Glutamatergic neuron (in vitro differentiated cells): ENCODE measurements around the gene RAD51B. TPM values are rescaled to one million over a fixed set of nuclear protein-coding genes. Genes with fewer than 3 reads are reported as not detected.
A peak's percentile ranks its signal among the peaks of the same experiment; 100 is the strongest.

Experiments
- DNase-seq: peaks from one replicate; pipeline ENCODE4 v3.0.0; 2022
- H3K27ac Mint-ChIP-seq: one replicate; pipeline ENCODE4 v1.8.0; 2020; ENCODE audit warnings: mild to moderate bottlenecking, mixed read lengths, inconsistent platforms; ENCODE audit not compliant: unreplicated experiment
- H3K27me3 Mint-ChIP-seq: one replicate; pipeline ENCODE4 v1.8.0; 2020; ENCODE audit warnings: mild to moderate bottlenecking, moderate library complexity, mixed read lengths, inconsistent platforms; ENCODE audit not compliant: unreplicated experiment
- H3K36me3 Mint-ChIP-seq: one replicate; pipeline ENCODE4 v1.8.0; 2020; ENCODE audit warnings: mild to moderate bottlenecking, mixed read lengths, inconsistent platforms; ENCODE audit not compliant: unreplicated experiment
- H3K4me1 Mint-ChIP-seq: one replicate; pipeline ENCODE4 v1.8.0; 2020; ENCODE audit warnings: mild to moderate bottlenecking, low read depth, mixed read lengths, inconsistent platforms; ENCODE audit not compliant: unreplicated experiment
- H3K4me3 Mint-ChIP-seq: one replicate; pipeline ENCODE4 v1.8.0; 2020; ENCODE audit warnings: mild to moderate bottlenecking, mixed read lengths, inconsistent platforms; ENCODE audit not compliant: unreplicated experiment
- H3K9me3 Mint-ChIP-seq: one replicate; pipeline ENCODE4 v1.8.0; 2020; ENCODE audit warnings: mild to moderate bottlenecking, moderate library complexity, mixed read lengths, inconsistent platforms; ENCODE audit not compliant: unreplicated experiment
- CTCF ChIP-seq: fragments of 200-600 bp; sonication (generic); IDR thresholded peaks from one replicate; pipeline ENCODE4 v1.5.0; 2021; ENCODE audit not compliant: partially characterized antibody, unreplicated experiment
- total RNA-seq: library from RNA; stranded (reverse); fragmentation: NEBNext Ultra II Directional; extraction: Animal tissue kit (Norgen Biotek cat#: 25700); gene quantifications from one replicate; pipeline ENCODE4 v1.2.1, GENCODE V29; 2021; ENCODE audit not compliant: unreplicated experiment

Gene RAD51B
- total RNA-seq, 1 donor from 2014 or later = 9.7 TPM

GRCh38 chr14:68384881-68385280, 565.3 kb downstream of the RAD51B start:
- H3K27ac Mint-ChIP-seq = peak overlapping the region; percentile 50
- H3K36me3 Mint-ChIP-seq = no peaks in the 10 kb centered on the region
- peak overlapping the region; percentile 55 for H3K4me3 Mint-ChIP-seq
- H3K9me3 Mint-ChIP-seq = no peaks in the 10 kb centered on the region
- TF ChIP-seq CTCF = no peak
- H3K4me1 Mint-ChIP-seq = peaks cover 39% of the 10 kb centered on the region
- H3K27me3 Mint-ChIP-seq = no peaks in the 10 kb centered on the region
- DNase-seq = peak; percentile 57

GRCh38 chr14:68386446-68386845, 566.9 kb downstream of the RAD51B start:
- no peaks in the 10 kb centered on the region for H3K36me3 Mint-ChIP-seq
- no peaks in the 10 kb centered on the region for H3K27me3 Mint-ChIP-seq
- no peaks in the 10 kb centered on the region for H3K9me3 Mint-ChIP-seq
- no peak overlapping the region for H3K4me3 Mint-ChIP-seq
- H3K27ac Mint-ChIP-seq = no peak overlapping the region
- peaks cover 37% of the 10 kb centered on the region for H3K4me1 Mint-ChIP-seq
- no peak for TF ChIP-seq CTCF
- no peak for DNase-seq

- DNase-seq = no peak
- Mint-ChIP-seq H3K4me3 (no peak overlapping the region), H3K36me3 (no peaks in the 10 kb centered on the region), H3K9me3 (no peaks in the 10 kb centered on the region), H3K27me3 (no peaks in the 10 kb centered on the region), H3K4me1 (peaks cover 32% of the 10 kb centered on the region), H3K27ac (no peak overlapping the region)
- TF ChIP-seq CTCF = no peak
Observed at GRCh38 chr14:68386950-68387779, 567.6 kb downstream of the RAD51B start.

- DNase-seq = no peak
- H3K4me1 Mint-ChIP-seq = peaks cover 36% of the 10 kb centered on the region
- TF ChIP-seq CTCF = no peak
- H3K27ac Mint-ChIP-seq = no peak overlapping the region
- H3K36me3 Mint-ChIP-seq = no peaks in the 10 kb centered on the region
- H3K9me3 Mint-ChIP-seq = peaks cover 2% of the 10 kb centered on the region
- H3K27me3 Mint-ChIP-seq = no peaks in the 10 kb centered on the region
- no peak overlapping the region for H3K4me3 Mint-ChIP-seq
Observed at GRCh38 chr14:68389943-68390342, 570.4 kb downstream of the RAD51B start.

- Mint-ChIP-seq H3K27ac (no peak overlapping the region), H3K4me1 (peaks cover 33% of the 10 kb centered on the region), H3K36me3 (no peaks in the 10 kb centered on the region), H3K4me3 (no peak overlapping the region), H3K27me3 (no peaks in the 10 kb centered on the region), H3K9me3 (peaks cover 2% of the 10 kb centered on the region)
- DNase-seq = no peak
- no peak for TF ChIP-seq CTCF
Observed at GRCh38 chr14:68390741-68391140, 571.2 kb downstream of the RAD51B start.
